ENCODE data around the gene HASPIN.

- TF ChIP-seq CTCF (IDR thresholded peaks at IDR 0.05) (no peak), ZFX (IDR thresholded peaks at IDR 0.05; ENCODE audit: borderline replicate concordance) (no peak)
Measured at GRCh38 chr17:3773511-3773910, 49.8 kb downstream of the HASPIN start.
